ENCODE data around the gene CYP2E1.
A peak's percentile ranks its signal among the peaks of the same experiment; 100 is the strongest.
"Not testable (repeated sequence)": the region's sequence is repeated elsewhere in the genome, so short reads cannot be mapped to it uniquely, and the experiment has no call there.

CYP2E1 gene

DNA sequence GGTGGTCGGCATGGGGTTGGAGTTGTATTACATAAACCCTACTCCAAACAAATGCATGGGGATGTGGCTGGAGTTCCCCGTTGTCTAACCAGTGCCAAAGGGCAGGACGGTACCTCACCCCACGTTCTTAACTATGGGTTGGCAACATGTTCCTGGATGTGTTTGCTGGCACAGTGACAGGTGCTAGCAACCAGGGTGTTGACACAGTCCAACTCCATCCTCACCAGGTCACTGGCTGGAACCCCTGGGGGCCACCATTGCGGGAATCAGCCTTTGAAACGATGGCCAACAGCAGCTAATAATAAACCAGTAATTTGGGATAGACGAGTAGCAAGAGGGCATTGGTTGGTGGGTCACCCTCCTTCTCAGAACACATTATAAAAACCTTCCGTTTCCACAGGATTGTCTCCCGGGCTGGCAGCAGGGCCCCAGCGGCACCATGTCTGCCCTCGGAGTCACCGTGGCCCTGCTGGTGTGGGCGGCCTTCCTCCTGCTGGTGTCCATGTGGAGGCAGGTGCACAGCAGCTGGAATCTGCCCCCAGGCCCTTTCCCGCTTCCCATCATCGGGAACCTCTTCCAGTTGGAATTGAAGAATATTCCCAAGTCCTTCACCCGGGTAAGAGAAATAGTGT, at the start of gene CYP2E1:
CYP2E1 (plus strand) TSS at position 407 of the 632 bp plus-strand sequence; CDS start at position 440, 33 bp downstream.
- no peak for ATAC-seq

GRCh38 chr10:133481086-133481643, 46.0 kb upstream of the CYP2E1 start:
- no peak for ATAC-seq

GRCh38 chr10:133481657-133482056, 45.5 kb upstream of the CYP2E1 start:
- ATAC-seq = no peak

DNA sequence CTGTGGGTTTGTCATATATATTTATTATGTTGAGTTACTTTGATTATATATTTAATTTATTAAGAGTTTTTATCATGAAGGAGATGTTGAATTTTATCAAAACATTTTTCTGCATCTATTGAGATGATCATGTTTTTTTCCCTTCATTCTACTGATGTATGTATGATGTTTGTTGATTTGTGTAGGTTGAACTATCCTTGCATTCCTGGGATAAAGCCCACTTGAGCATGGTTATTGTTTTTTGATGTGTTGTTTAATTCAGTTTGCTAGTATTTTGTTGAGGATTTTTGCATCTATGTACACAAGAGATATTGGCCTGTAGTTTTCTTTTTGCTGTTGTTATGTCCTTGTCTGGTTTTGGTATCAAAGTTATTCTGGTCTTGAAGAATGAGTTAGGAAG, 42.3 kb upstream of the CYP2E1 start:
- ATAC-seq = no peak

- ATAC-seq = no peak
Observed at GRCh38 chr10:133487085-133487484, 40.1 kb upstream of the CYP2E1 start.

- no peak for ATAC-seq
Observed at GRCh38 chr10:133488354-133488753, 38.8 kb upstream of the CYP2E1 start.

DNA sequence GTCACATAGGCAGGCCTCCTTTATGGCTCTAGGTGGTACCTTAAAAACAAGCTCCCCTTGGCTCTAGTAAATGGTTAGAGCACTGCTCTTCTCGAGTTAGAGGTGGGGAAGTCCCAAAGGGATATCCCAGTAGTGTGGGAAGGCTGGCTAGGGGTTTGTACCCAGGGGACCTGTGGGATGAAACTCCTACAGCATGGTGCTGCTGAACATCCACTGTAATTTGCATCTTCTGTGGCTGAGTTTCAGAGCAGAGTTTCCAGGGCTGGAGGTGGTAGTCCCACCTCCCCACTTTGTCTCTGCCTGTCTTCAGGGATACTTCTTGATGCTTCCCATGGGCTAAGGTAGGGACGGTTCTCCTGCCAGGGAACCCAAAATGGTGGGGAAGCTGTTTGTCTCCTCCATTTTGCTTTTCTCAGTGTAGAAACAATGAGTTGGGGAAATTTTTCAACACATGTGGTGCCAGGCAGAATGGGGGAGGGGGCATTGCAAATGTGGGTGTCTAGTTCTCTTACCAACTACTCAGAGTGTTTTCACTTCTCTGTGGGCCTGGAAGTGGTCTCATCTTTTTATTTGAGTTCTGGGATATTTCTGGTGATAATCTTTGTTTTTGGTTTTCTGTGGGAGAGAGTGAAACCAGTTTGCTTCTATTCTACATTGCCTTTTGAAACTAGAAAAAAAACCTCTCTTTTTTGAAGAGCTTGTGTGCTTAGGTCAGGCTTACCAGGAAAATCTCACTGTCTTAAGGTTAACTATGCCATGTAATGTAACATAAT, 37.2 kb upstream of the CYP2E1 start:
- no peak for ATAC-seq

- ATAC-seq = not testable (repeated sequence)
Observed at GRCh38 chr10:133493562-133493961, 33.6 kb upstream of the CYP2E1 start.

- ATAC-seq = not testable (repeated sequence)
Observed at GRCh38 chr10:133497363-133497762, 29.8 kb upstream of the CYP2E1 start.

DNA sequence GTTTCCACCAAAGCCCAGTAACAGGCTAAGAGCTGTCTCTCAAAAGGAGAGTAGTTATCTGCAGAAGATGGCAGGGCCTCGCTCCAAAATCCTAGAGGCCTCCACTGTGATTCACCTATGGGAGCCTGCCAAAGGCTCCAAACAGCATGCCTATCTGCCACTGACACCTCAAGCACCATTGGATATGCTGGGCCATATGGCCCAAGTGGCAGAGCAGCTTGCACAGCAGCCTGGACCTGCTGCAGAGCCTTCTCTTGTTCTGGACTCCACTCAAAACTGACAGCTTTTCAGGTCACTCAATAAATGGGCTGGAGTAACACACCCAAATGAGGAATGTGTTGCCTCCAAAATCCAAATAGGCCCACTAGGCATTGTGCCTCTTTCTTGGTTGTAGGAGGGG, 28.0 kb upstream of the CYP2E1 start:
- not testable (repeated sequence) for ATAC-seq

- ATAC-seq = not testable (repeated sequence)
Observed at GRCh38 chr10:133500897-133501296, 26.3 kb upstream of the CYP2E1 start.

- no peak for ATAC-seq
Observed at GRCh38 chr10:133509700-133510099, 17.5 kb upstream of the CYP2E1 start.

GRCh38 chr10:133511408-133511807, 15.8 kb upstream of the CYP2E1 start:
- no peak for ATAC-seq

- no peak for ATAC-seq
Observed at GRCh38 chr10:133511907-133512528, 15.1 kb upstream of the CYP2E1 start.

DNA sequence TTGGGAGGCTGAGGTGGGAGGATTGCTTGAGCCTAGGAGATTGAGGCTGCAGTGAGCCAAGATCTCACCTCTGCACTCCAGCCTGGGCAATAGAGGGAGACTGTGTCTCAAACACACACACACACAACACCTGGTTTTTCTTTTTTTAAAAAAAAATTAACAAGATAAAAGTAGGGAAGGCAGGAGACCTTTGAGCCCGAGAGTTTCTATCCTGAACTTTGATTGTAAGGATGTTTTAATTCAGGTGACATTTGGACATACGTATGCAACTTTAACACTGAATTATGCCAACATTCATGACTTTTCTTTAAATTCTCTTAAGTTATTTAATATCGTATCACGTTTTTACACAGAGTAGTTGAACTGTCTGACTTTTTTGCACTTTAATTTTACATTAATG, 11.7 kb upstream of the CYP2E1 start:
- ATAC-seq = no peak

DNA sequence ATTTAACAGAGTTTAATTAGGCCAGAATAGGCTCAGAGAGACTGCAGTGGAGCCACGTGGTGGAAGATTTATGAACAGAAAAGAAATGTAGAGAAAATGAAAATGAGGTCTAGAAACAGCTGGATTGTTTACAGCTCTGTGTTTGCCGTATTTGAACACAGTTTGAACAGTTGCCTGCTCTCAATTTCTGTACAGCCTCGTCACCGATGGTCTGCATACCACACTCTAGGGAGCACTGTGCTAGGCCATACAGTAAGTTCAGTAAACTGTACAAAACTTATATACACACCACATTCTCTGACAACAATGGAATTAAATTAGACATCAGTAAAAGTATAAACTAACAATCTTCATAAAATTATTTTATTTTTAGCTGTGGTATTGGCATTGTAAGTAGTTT, 11.1 kb upstream of the CYP2E1 start:
- ATAC-seq = no peak

DNA sequence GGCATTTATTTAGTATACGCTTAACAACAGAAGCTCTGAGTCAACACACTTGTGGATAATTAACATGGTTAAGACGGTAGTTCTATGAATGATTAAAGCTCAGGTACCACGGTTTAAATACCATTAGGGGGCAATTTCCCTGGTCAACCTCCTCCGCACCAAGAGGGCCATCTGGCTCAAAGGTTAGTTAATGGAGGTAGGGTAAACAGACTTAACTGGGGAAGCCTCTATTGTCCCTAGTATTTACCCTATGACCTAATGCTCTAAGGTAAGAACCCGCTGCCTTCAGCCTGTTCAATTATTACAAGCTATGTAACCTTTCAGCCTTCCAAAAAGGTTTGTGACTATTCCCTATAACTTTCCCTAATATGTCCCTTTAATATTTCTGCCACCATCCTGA, 8.6 kb upstream of the CYP2E1 start:
- not testable (repeated sequence) for ATAC-seq

GRCh38 chr10:133520193-133520738, 6.9 kb upstream of the CYP2E1 start:
- ATAC-seq = peak; percentile 99

- ATAC-seq = no peak
Observed at GRCh38 chr10:133523631-133524203, 3.4 kb upstream of the CYP2E1 start.

DNA sequence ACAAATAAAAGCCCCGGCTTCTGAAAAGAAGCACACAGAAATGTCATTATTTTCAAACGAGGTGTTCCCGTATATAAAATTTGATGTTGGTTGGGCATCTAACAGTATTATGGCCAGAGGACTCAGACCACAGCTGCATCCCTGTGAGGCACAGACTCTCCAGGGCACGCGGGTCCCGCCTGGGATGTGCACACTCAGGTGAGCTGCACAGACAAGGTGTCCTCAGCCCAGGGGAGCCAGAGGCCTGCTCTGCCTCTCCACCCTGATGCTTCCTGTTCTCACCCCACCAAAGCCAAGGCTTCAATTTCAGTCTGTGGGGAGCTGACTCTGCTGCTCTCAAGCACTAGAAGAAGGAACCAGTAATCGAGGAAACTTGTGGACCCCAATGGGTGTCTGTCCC, 1.7 kb upstream of the CYP2E1 start:
- ATAC-seq = no peak

GRCh38 chr10:133527771-133528271, 658 bp downstream of the CYP2E1 start:
- no peak for ATAC-seq

DNA sequence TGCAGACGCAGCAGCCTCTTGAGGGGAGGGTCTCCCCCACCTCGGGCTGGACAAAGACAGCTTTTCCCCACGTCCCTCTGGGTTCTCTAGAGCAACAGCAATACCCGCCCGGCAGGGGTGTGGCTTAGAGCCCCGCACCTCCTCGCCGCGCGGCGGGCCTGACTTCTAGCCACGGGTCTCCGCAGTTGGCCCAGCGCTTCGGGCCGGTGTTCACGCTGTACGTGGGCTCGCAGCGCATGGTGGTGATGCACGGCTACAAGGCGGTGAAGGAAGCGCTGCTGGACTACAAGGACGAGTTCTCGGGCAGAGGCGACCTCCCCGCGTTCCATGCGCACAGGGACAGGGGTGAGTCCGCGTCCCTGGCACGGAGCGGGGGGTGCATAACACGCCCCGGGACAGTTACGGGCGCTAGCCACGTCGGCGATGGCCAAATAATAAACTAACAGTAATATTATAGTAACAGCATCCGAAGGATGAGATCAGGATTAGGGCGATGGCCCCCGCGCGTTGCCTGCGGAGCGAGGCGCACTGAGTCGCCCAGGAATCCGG, 1.2 kb downstream of the CYP2E1 start:
- ATAC-seq = no peak
